Stimulated activated CD4-positive, alpha-beta T cell treated with anti-CD3 and anti-CD28 coated beads, Interleukin-1b, Interleukin-23, amount 100 ng/mL, for 4 hours (primary cell): ENCODE measurements around the gene IL1RAPL1.

Experiments
- DNase-seq, 2 donors: peaks; one replicate each; pipeline ENCODE4 v3.0.0-alpha.2; 2020; ENCODE audit warnings: low read depth in 2 of 2

Gene IL1RAPL1

GRCh38 chrX:28969126-28969525, 381.9 kb downstream of the IL1RAPL1 start:
- DNase-seq = no peak

GRCh38 chrX:28979877-28980276, 392.6 kb downstream of the IL1RAPL1 start:
- DNase-seq = no peak

- DNase-seq = no peak
Measured at GRCh38 chrX:28981952-28982351, 394.7 kb downstream of the IL1RAPL1 start.

- no peak for DNase-seq
Measured at GRCh38 chrX:28988246-28988645, 401.0 kb downstream of the IL1RAPL1 start.

- no peak for DNase-seq
Measured at GRCh38 chrX:28997706-28998463, 410.6 kb downstream of the IL1RAPL1 start.

GRCh38 chrX:28998609-28999135, 411.4 kb downstream of the IL1RAPL1 start:
- no peak for DNase-seq

GRCh38 chrX:29012867-29013266, 425.6 kb downstream of the IL1RAPL1 start:
- DNase-seq = no peak

- no peak for DNase-seq
Measured at GRCh38 chrX:29023207-29023606, 436.0 kb downstream of the IL1RAPL1 start.

GRCh38 chrX:29024871-29025270, 437.6 kb downstream of the IL1RAPL1 start:
- no peak for DNase-seq

- DNase-seq = no peak
Measured at GRCh38 chrX:29039501-29039900, 452.3 kb downstream of the IL1RAPL1 start.

- no peak for DNase-seq
Measured at GRCh38 chrX:29040160-29040559, 452.9 kb downstream of the IL1RAPL1 start.

GRCh38 chrX:29042341-29042740, 455.1 kb downstream of the IL1RAPL1 start:
- DNase-seq = no peak

- no peak for DNase-seq
Measured at GRCh38 chrX:29043746-29044145, 456.5 kb downstream of the IL1RAPL1 start.

- no peak for DNase-seq
Measured at GRCh38 chrX:29044423-29045184, 457.4 kb downstream of the IL1RAPL1 start.

- no peak for DNase-seq
Measured at GRCh38 chrX:29065477-29065876, 478.2 kb downstream of the IL1RAPL1 start.

GRCh38 chrX:29066516-29066915, 479.3 kb downstream of the IL1RAPL1 start:
- DNase-seq = no peak

- DNase-seq = no peak
Measured at GRCh38 chrX:29067351-29067750, 480.1 kb downstream of the IL1RAPL1 start.

- DNase-seq = no peak
Measured at GRCh38 chrX:29071525-29072320, 484.5 kb downstream of the IL1RAPL1 start.

GRCh38 chrX:29082558-29082957, 495.3 kb downstream of the IL1RAPL1 start:
- no peak for DNase-seq

- DNase-seq = no peak
Measured at GRCh38 chrX:29083823-29084222, 496.6 kb downstream of the IL1RAPL1 start.

- no peak for DNase-seq
Measured at GRCh38 chrX:29090811-29091210, 503.6 kb downstream of the IL1RAPL1 start.

GRCh38 chrX:29107231-29107630, 520.0 kb downstream of the IL1RAPL1 start:
- no peak for DNase-seq
